ENCODE results near the gene ELAVL2.

The ELAVL2 gene

GRCh38 chr9:23674016-23674585 lies 151.9 kb downstream of the ELAVL2 start:
- TF ChIP-seq CTCF (IDR thresholded peaks at IDR 0.05; ENCODE audit: low read depth, low read length), result no peak
- no peak for DNase-seq (ENCODE audit: extremely low read depth, low read depth)

- no peak for DNase-seq (ENCODE audit: extremely low read depth, low read depth)
- no peak for TF ChIP-seq CTCF (IDR thresholded peaks at IDR 0.05; ENCODE audit: low read depth, low read length)
These were observed 153.9 kb downstream of the ELAVL2 start for GRCh38 chr9:23672151-23672550.

- no peak for TF ChIP-seq CTCF (IDR thresholded peaks at IDR 0.05; ENCODE audit: low read depth, low read length)
- DNase-seq (ENCODE audit: extremely low read depth, low read depth), result no peak
These were observed 156.3 kb downstream of the ELAVL2 start for GRCh38 chr9:23669776-23670175.

GRCh38 chr9:23665635-23666034 lies 160.4 kb downstream of the ELAVL2 start:
- no peak for DNase-seq (ENCODE audit: extremely low read depth, low read depth)
- TF ChIP-seq CTCF (IDR thresholded peaks at IDR 0.05; ENCODE audit: low read depth, low read length), result no peak

- no peak for DNase-seq (ENCODE audit: extremely low read depth, low read depth)
- no peak for TF ChIP-seq CTCF (IDR thresholded peaks at IDR 0.05; ENCODE audit: low read depth, low read length)
These were observed 161.0 kb downstream of the ELAVL2 start for GRCh38 chr9:23665051-23665450.

- DNase-seq (ENCODE audit: extremely low read depth, low read depth), result no peak
- no peak for TF ChIP-seq CTCF (IDR thresholded peaks at IDR 0.05; ENCODE audit: low read depth, low read length)
These were observed 162.1 kb downstream of the ELAVL2 start for GRCh38 chr9:23663946-23664345.

- TF ChIP-seq CTCF (IDR thresholded peaks at IDR 0.05; ENCODE audit: low read depth, low read length), result no peak
- no peak for DNase-seq (ENCODE audit: extremely low read depth, low read depth)
These were observed 162.5 kb downstream of the ELAVL2 start for GRCh38 chr9:23663536-23663935.
